Hematopoietic multipotent progenitor cell treated with erythropoietin and hydrocortisone succinate and interleukin-3 and kit ligand, for 15 days (in vitro differentiated cells): ENCODE results near the gene BCL2L2.
"Not testable (repeated sequence)": the region's sequence is repeated elsewhere in the genome, so short reads cannot be mapped to it uniquely, and the experiment has no call there.

Experiments
- DNase-seq: peaks from one replicate; pipeline ENCODE4 v3.0.0-alpha.2; 2015; ENCODE audit warnings: low spot score

Gene BCL2L2

DNA sequence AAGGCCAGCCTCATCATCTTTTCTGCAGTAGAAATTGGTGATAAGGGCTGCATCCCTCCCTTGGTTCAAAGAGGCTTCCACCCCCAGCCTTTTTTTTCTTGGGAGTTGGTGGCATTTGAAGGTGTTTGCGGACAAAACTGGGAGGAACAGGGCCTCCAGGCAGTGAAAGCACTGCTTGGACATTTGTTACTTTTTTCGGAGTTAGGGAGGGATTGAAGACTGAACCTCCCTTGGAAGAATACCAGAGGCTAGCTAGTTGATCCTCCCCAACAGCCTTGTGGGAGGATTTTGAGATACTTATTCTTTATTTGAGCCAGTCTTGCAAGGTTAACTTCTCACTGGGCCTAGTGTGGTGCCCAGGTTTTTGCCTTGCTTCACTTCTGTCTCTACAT lies 17.8 kb downstream of the BCL2L2 start:
- no peak for DNase-seq

- DNase-seq, result no peak
These were observed 18.4 kb downstream of the BCL2L2 start for GRCh38 chr14:23324993-23325392.

DNA sequence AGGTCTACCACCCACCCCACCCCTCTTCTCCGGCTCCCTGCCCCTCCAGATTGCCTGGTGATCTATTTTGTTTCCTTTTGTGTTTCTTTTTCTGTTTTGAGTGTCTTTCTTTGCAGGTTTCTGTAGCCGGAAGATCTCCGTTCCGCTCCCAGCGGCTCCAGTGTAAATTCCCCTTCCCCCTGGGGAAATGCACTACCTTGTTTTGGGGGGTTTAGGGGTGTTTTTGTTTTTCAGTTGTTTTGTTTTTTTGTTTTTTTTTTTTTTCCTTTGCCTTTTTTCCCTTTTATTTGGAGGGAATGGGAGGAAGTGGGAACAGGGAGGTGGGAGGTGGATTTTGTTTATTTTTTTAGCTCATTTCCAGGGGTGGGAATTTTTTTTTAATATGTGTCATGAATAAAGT lies 19.1 kb downstream of the BCL2L2 start:
- DNase-seq, result not testable (repeated sequence)

DNA sequence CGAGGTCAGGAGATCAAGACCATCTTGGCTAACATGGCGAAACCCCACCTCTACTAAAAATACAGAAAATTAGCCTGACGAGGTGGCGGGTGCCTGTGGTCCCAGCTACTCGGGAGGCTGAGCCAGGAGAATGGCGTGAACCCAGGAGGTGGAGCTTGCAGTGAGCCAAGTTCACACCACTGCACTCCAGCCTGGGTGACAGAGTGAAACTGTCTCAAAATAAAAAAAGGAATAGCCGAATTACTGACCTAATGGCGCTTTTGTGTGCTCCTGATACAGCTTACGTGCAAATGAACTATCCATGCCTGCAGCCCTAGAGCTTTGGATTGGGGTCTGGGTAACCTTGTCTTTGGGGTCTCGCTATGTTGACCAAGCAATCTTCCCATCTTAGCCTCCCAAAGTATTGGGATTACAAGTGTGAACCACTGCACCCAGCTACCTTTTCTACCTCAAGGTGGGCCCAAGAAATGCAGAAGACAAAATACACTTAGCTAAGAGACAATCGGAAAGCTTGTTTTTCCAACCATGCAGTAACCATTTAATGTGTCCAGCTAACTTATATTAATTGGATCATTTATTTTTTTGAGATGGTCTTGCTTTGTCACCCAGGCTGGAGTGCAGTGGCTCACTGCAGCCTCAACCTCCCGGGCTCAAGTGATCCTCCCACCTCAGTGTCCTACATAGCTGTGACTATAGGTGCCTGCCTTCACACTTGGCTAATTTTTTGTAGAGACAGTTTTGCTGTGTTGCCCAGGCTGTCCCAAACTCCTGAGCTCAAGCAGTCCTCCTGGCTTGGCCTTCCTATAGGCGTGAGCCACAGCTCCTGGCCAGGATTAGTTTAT lies 20.1 kb downstream of the BCL2L2 start:
- no peak for DNase-seq

DNA sequence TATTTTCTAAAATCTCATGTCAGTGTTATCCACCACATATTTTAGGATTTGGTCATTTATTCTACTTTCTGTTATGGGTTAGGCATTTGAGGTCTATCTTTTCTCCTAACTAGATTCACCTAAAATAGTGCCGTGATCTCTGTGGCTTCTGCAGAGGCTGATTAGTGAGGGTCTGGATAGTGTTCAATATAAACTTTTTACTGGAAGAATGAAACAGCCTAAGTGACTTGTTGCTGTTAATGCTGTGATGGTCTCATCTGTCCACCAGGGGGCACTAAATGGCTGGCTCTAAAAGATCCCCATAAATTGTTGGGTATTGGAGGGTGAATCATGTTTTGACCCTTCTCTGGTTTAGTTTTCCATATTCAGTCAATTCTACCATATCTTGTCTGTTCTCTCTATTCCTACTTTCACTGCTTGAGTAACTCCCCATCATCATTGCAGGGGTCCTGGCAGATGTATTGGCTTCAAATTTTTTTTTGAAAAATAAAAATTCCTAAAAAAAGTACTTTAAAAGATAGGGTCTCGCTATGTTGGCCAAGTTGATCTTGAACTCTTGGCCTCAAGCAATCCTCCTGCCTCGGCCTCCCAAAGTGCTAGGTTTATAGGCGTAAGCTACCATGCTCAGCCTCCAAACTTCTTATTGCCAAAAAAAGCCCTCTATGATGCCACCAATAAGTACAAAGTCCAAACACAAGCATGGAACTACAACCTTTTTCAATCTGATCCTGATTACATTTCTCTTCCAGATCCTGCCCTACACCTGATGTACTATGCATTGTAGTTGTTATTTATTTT lies 21.5 kb downstream of the BCL2L2 start:
- peak; percentile 80 for DNase-seq

DNA sequence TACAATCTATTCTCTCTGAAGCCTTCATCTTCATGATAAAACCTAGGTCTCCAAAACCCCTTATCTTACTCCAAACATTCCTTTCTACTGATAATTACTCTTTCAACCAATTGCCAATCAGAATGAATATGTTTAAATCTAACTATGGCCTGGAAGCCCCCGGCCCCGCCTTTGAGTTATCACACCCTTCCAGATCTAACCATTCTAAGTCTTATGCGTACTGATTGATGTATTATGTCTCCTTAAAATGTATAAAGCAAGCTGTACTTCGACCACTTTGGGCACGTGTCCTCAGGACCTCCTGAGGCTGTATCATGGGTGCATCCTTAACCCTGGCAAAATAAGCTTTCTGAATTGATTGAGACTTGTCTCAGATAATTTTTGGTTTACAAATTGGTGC lies 29.0 kb downstream of the BCL2L2 start:
- no peak for DNase-seq

- DNase-seq, result no peak
These were observed 33.1 kb downstream of the BCL2L2 start for GRCh38 chr14:23339506-23340268.

DNA sequence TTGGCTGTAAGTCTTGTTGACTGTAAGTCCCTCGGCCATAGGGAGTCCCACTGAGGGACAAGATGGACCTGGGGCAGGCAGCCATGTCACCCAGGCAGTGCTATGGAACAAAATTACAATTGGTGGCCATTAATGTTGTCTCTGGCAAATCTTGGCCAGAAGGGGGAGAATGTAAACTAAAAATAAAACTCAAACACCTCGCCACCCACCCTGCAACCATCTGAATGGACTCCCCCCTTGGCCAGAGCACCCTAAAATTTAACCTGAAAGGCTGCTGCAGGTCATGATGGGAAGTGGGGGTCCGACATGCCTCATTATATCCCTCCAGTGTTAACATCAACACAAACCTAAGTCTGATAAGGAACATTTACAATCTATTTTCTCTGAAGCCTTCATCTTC lies 37.8 kb downstream of the BCL2L2 start:
- DNase-seq, result no peak

DNA sequence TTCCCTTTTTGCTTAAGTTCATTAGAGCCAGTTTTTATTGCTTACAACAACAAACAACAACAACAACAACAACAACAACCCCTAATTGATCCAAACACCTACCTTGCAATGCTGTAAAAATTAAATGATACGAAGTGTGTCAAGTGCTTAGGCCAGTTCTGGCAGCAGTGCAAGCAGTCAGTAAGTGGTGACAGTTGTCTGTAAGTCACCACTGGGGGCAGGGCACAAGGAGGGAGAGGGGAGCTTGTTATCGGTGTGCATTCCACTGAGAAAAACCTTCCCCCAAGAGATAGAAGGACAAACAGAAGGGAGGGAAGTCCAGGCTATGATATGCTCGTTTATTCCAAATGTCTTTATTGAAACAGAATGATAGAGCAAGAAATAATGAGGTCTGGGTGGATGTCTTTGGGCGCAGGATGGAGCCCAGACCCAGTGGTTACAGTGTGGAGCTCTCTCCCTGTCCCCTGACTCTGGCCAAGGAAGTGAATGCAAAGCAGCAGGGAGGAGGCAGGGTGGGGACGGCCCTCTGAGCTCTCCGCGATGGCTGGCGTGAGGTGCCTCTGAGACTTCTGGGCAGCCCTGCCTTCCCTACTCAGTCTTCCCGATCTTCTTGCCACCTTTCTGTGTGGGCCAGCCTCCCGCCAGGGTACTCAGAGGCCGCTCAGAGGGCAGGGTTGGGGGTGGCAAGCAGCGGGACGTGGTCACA lies 39.5 kb downstream of the BCL2L2 start:
- no peak for DNase-seq

DNA sequence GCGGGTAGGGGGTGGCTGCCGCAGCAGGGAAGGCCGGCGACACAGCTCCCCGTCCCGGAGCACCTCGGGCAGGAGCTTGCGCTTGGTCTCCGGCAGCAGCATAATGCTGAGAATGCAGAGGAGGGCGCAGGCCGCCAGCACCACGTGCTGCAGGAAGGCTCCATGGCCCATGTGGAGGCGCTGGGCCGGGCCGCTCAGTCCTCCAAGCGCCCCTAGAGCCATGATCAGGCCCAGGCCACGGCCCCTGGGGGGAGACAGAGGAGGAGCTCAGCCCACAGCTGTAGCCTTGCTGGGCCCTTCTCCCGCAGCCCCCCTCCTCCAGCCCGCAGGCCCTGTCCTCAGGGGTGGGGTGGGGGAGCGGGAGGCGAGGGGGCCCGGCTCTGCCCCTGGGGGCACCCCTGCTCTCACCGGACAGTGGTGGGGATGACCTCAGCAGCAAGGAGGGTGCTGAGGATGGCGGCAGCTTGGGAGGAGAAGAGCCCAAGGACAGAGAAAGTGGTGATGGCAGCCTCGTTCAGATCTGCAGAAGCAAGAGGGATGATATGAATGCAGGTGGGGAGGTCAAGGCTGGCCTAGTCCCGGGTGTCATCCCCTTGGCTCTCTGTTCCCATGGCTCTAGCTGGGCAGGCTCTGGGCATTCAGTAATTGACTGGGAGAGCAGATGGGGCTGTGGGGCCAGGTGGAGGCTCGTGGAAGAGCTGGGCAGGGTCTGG lies 40.2 kb downstream of the BCL2L2 start:
- DNase-seq, result no peak

DNA sequence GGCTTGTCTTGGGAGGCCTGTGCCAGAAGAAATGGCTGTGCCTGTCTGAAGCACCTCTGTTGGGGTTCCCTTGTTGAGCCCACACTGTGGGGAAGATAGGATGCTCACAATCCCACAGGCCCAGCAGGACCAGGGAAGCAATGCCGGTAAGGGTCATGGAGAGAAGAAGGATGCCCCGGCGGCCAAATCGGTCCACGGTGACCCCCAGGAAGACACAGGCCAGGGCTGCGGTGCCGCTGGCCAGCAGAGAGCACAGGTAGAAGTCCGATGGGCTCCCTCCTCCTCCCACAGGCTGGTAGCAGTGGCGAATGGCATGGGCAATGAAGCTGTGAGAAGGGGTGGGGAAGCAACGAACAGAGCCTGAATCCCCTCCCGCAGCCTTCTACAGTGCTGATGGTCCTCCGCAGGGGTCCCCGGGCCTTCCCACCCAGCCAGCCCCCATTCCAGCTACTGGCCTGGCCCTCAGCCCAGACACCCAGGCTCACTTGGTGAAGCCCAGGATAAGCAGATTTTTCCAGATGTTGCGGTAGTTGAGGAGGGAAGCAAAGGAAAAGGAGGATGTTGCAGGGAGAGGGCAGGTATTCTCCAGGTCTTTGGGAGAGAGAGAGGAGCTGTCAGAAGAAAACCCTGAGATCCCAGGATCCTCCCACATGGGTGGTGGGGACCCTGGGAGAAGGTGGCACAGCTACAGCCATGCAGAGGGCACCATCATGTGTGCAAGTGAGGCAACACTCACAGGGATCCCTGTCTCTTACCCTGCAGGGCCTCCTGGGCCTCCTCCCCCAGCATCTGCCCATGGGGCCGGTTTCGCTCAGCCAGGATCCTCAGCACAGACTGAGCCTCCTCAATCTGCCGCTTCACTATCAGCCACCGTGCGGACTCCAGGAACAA lies 41.0 kb downstream of the BCL2L2 start:
- no peak for DNase-seq

GRCh38 chr14:23348297-23348655 lies 41.6 kb downstream of the BCL2L2 start:
- no peak for DNase-seq

DNA sequence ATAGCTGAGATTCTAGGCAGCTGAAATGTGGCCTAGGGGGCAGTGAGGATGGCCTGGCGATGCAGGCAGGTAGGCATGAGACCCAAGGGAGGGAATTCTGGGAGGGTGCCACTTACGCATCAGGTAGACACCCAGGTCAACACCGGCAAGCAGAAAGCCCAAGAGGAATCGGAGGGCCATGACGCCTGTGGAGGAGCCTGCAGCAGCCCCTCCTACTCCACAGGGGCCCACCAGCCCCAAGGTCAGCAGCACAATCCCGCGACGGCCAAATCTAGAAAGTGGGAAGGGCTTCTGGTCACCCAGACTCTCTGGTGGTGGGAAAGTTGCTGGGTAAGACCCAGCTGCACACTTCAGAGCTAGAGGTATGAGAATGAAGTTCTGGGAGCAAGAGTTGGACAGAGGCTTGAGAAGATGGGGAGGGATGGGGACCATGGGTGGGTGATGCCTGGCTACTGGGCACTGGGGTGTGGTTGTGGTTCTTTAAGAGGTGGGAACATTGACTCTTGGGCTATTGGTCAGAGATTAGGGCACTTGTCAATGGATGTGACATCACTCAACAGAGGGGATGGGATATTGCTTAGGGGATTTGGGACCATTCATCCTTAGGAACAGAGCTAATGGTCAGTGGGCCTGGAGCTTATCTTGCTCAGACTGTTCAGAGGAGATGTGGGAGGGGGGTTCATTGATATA lies 42.7 kb downstream of the BCL2L2 start:
- DNase-seq, result no peak

DNA sequence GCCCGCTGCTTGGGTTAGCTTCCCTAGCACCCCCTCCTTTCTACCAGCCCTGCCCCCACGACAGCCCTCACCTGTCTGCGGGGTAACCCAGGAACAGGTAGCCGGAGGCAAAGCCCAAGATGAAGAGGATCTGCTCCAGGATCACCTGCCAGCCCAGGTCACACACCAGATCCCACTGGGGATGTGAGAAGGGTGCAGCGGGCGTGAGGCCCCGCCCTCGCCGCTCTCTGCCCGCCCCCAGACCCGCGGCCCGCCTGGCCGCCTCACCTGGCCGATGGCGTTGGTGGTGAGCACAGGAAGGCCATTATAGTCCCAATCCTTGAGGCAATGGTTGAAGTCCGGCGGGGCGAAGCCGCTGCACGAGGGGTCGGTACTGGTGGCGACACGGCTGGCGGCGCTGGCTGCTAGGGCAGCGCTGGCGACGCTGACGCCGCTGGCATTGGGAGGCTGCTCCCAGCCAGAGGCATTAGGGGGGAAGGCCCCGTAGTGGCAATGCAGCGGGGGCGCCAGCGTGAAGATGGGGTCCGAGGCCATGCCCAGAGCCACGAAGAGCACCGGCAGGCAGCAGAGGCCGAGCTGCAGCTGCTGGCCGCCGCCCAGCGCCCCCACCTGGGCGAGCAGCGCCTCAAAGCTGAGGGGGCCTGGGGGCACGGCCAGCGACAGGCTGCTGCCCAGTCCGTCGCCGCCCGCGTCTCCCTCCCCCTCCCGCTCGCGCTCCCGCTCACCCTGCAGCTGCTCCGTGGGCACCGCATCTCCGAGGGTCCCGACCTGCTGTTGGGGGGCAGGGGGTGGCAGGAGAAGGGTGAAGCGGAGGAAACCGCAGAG lies 45.3 kb downstream of the BCL2L2 start:
- DNase-seq, result no peak

DNA sequence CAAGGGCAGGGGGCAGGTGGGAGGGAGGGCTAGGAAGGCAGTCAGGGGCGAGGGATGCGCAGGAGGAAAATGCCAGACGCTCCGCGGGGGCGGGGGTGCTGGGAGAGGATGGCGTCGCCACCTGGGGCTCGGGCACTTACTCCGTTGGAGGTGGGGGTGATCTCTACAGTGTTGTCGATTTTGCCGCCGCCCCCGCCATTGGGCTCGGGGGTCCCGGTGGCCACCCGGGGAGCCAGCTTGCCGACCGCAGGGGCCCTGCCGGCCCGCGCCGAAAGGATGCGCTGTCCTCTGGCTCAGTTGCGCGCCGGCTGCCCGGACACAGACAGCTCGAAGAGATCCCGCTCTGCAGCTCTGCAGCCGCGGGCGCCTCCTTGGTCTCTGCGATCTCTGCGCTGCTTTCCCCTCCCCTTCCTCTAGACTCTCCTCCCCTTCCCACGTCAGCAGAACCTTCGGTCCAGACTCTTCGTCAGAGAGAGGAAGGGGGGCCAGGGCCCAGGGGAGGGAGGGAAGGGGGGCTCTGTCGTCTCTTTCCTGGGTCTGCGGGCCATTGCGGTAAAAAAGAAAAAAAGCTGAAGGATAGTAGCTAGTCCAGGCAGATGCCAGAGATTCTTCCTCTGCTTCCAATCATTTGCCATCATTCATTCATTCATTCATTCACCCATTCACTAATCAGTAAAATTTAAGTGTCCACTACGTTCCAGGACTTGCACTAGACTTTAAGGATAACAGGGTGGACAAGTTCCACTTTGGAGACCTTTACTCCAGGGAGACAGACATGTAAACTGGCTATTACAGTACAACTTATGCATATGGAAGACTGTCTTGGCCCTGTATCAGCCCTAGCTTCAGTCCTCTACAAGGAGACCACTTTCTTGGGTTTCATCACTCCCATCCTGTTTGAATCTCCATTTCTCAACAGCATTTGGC lies 46.1 kb downstream of the BCL2L2 start, which contains the start of gene SLC22A17:
TSS of gene SLC22A17 (minus strand) at position 382 of the 927 bp plus-strand sequence.
- no peak for DNase-seq

- no peak for DNase-seq
These were observed 46.8 kb downstream of the BCL2L2 start for GRCh38 chr14:23353433-23353780.

DNA sequence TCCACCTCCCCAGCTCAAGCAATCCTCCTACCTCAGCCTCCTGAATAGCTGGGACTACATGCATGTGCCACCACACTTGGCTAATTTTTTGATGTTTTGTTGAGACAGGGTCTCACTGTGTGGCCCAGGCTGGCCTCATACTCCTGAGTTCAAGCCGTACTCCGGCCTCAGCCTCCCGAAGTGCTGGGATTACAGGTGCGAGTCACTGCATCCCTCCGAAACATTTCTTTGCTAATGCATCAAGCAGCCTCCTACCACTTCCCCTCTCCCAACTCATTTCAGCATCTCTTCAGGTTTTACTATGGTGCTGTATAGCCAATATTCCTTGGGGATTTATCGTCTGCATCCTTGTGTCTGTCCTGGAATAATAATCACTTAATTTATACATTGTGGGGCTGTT lies 48.4 kb downstream of the BCL2L2 start:
- DNase-seq, result no peak
